Osteocyte (in vitro differentiated cells): ENCODE data around the gene PCNX1. TPM values are rescaled to one million over a fixed set of nuclear protein-coding genes. Genes with fewer than 3 reads are reported as not detected.

Experiments used
- DNase-seq: peaks from one replicate; pipeline ENCODE4 v3.0.0; 2021; ENCODE audit warnings: mixed read lengths; ENCODE audit not compliant: unreplicated experiment; ENCODE audit errors: extremely low spot score
- H3K27ac Mint-ChIP-seq: one replicate; pipeline ENCODE4 v1.8.0; 2021; ENCODE audit warnings: mild to moderate bottlenecking, mixed read lengths; ENCODE audit not compliant: unreplicated experiment
- H3K27me3 Mint-ChIP-seq: one replicate; pipeline ENCODE4 v1.8.0; 2021; ENCODE audit warnings: mixed read lengths; ENCODE audit not compliant: unreplicated experiment
- H3K36me3 Mint-ChIP-seq: one replicate; pipeline ENCODE4 v1.8.0; 2021; ENCODE audit warnings: mixed read lengths; ENCODE audit not compliant: unreplicated experiment
- H3K4me1 Mint-ChIP-seq: one replicate; pipeline ENCODE4 v1.8.0; 2021; ENCODE audit warnings: mixed read lengths; ENCODE audit not compliant: unreplicated experiment
- H3K4me3 Mint-ChIP-seq: one replicate; pipeline ENCODE4 v1.8.0; 2021; ENCODE audit warnings: mild to moderate bottlenecking, moderate library complexity, mixed read lengths; ENCODE audit not compliant: unreplicated experiment
- H3K9me3 Mint-ChIP-seq: one replicate; pipeline ENCODE4 v1.8.0; 2021; ENCODE audit warnings: mixed read lengths; ENCODE audit not compliant: unreplicated experiment
- CTCF ChIP-seq: fragments of 200-600 bp; sonication (generic); IDR thresholded peaks from 2 replicates; pipeline ENCODE4 v1.5.0; 2021; ENCODE audit warnings: antibody characterized with exemption, mild to moderate bottlenecking, moderate library complexity
- total RNA-seq: library from RNA; stranded (reverse); gene quantifications from 2 replicates; pipeline ENCODE4 v1.2.1, GENCODE V29; 2021

PCNX1 gene
- total RNA-seq, 1 donor from 2014 or later, result 72.2 TPM

GRCh38 chr14:70896317-70896716 lies 10.9 kb upstream of the PCNX1 start:
- TF ChIP-seq CTCF, result no peak
- Mint-ChIP-seq H3K27ac (peak overlapping the region; percentile 84), H3K9me3 (peaks cover 10% of the 10 kb centered on the region), H3K4me1 (peaks cover 82% of the 10 kb centered on the region), H3K4me3 (no peak overlapping the region), H3K36me3 (no peaks in the 10 kb centered on the region), H3K27me3 (no peaks in the 10 kb centered on the region)
- DNase-seq, result no peak

DNA sequence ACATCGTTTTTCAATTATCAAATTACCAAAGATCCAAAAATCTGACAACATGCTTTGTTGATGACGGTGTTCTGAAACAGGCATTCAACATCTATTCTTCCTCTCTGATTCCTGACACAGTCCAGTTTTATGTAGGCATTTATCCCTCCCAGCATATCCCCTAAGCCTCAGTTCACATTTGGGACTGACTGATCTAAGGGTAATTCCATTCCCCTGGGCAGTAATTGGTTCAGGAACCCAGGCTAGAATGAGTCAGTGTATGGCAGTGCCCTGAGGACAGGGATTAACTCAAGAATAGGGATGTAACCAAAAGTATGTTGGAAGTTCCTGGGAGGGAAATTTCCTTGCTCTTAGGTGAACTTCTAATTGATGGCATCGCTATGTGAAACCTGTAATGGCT lies 10.3 kb upstream of the PCNX1 start:
- Mint-ChIP-seq H3K27ac (peak overlapping the region; percentile 84), H3K9me3 (peaks cover 10% of the 10 kb centered on the region), H3K4me1 (peaks cover 81% of the 10 kb centered on the region), H3K27me3 (no peaks in the 10 kb centered on the region), H3K36me3 (no peaks in the 10 kb centered on the region), H3K4me3 (no peak overlapping the region)
- no peak for DNase-seq
- no peak for TF ChIP-seq CTCF

- H3K27me3 Mint-ChIP-seq, result no peaks in the 10 kb centered on the region
- peak overlapping the region; percentile 84 for H3K27ac Mint-ChIP-seq
These were observed 9.8 kb upstream of the PCNX1 start for GRCh38 chr14:70897464-70897863.

GRCh38 chr14:70898111-70898745 lies 9.0 kb upstream of the PCNX1 start:
- DNase-seq, result no peak
- Mint-ChIP-seq H3K4me1 (peaks cover 77% of the 10 kb centered on the region), H3K4me3 (no peak overlapping the region), H3K9me3 (peaks cover 10% of the 10 kb centered on the region), H3K27me3 (no peaks in the 10 kb centered on the region), H3K36me3 (no peaks in the 10 kb centered on the region), H3K27ac (peak overlapping the region; percentile 84)
- no peak for TF ChIP-seq CTCF

More at GRCh38 chr14:70897464-70897863, 9.8 kb upstream of the PCNX1 start:
- DNase-seq, result no peak
- TF ChIP-seq CTCF, result no peak
- no peaks in the 10 kb centered on the region for H3K36me3 Mint-ChIP-seq
- H3K4me3 Mint-ChIP-seq, result no peak overlapping the region
- peaks cover 82% of the 10 kb centered on the region for H3K4me1 Mint-ChIP-seq
- peaks cover 10% of the 10 kb centered on the region for H3K9me3 Mint-ChIP-seq

DNA sequence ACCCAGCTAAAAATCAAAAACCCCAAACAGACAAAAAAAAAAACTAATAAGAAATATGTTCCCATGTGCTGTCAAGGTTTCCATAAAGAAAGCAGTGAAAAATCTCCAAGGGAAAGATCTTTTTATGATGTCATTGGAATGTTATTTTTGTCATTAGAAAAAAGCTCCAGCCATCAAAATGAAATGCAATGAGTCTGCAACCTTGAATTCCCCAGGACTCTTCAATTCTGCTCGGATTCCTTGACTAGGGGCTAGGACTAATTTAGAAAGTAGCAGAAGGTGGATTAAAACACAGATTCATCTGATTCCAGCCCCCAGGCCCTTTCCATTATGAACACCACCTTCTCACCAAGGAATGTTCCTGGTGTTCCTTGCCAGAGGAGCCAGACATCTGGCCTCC lies 6.0 kb upstream of the PCNX1 start:
- no peaks in the 10 kb centered on the region for H3K36me3 Mint-ChIP-seq
- no peak for DNase-seq
- peak overlapping the region; percentile 94 for H3K27ac Mint-ChIP-seq
- peaks cover 9% of the 10 kb centered on the region for H3K9me3 Mint-ChIP-seq
- TF ChIP-seq CTCF, result no peak
- no peaks in the 10 kb centered on the region for H3K27me3 Mint-ChIP-seq
- no peak overlapping the region for H3K4me3 Mint-ChIP-seq
- H3K4me1 Mint-ChIP-seq, result peaks cover 48% of the 10 kb centered on the region
